ENCODE data around the gene CD84.
"Not testable (repeated sequence)": the region's sequence is repeated elsewhere in the genome, so short reads cannot be mapped to it uniquely, and the experiment has no call there.

The CD84 gene

GRCh38 chr1:160520582-160520981, 58.7 kb downstream of the CD84 start:
- H3K4me3 ChIP-seq (ENCODE audit: low read length): no peak overlapping the region
- TF ChIP-seq CTCF (conservative IDR thresholded peaks at IDR 0.05; ENCODE audit: low read depth, low read length): no peak
- DNase-seq (ENCODE audit: low read depth): no peak

- H3K4me3 ChIP-seq (ENCODE audit: low read length): no peak overlapping the region
- no peak for DNase-seq (ENCODE audit: low read depth)
- no peak for TF ChIP-seq CTCF (conservative IDR thresholded peaks at IDR 0.05; ENCODE audit: low read depth, low read length)
Observed at GRCh38 chr1:160519642-160520435, 59.5 kb downstream of the CD84 start.

- not testable (repeated sequence) for H3K4me3 ChIP-seq (ENCODE audit: low read length)
Observed at GRCh38 chr1:160517519-160517918, 61.8 kb downstream of the CD84 start.

GRCh38 chr1:160515908-160516307, 63.4 kb downstream of the CD84 start:
- not testable (repeated sequence) for H3K4me3 ChIP-seq (ENCODE audit: low read length); DNase-seq (ENCODE audit: low read depth)

More at GRCh38 chr1:160517519-160517918, 61.8 kb downstream of the CD84 start:
- not testable (repeated sequence) for DNase-seq (ENCODE audit: low read depth)

- no peak overlapping the region for H3K4me3 ChIP-seq (ENCODE audit: low read length)
- no peak for DNase-seq (ENCODE audit: low read depth)
- TF ChIP-seq CTCF (conservative IDR thresholded peaks at IDR 0.05; ENCODE audit: low read depth, low read length): no peak
Observed at GRCh38 chr1:160504651-160505050, 74.6 kb downstream of the CD84 start.

- DNase-seq (ENCODE audit: low read depth): no peak
- no peak for TF ChIP-seq CTCF (conservative IDR thresholded peaks at IDR 0.05; ENCODE audit: low read depth, low read length)
- H3K4me3 ChIP-seq (ENCODE audit: low read length): no peak overlapping the region
Observed at GRCh38 chr1:160503087-160503486, 76.2 kb downstream of the CD84 start.

- no peak for TF ChIP-seq CTCF (conservative IDR thresholded peaks at IDR 0.05; ENCODE audit: low read depth, low read length)
- H3K4me3 ChIP-seq (ENCODE audit: low read length): no peak overlapping the region
- no peak for DNase-seq (ENCODE audit: low read depth)
Observed at GRCh38 chr1:160500321-160500990, 78.8 kb downstream of the CD84 start.

- no peak for TF ChIP-seq CTCF (conservative IDR thresholded peaks at IDR 0.05; ENCODE audit: low read depth, low read length)
- H3K4me3 ChIP-seq (ENCODE audit: low read length): no peak overlapping the region
- no peak for DNase-seq (ENCODE audit: low read depth)
Observed at GRCh38 chr1:160499631-160500030, 79.7 kb downstream of the CD84 start.

GRCh38 chr1:160498301-160499065, 80.8 kb downstream of the CD84 start:
- H3K4me3 ChIP-seq (ENCODE audit: low read length); DNase-seq (ENCODE audit: low read depth): not testable (repeated sequence)

Measured in retinal pigment epithelial cell (primary cell).